GM21529 (cell line): ENCODE measurements around the gene SH3BP5.

ENCODE experiments used
- ATAC-seq: cut with Tn5 transposase; IDR thresholded peaks from one replicate; pipeline ENCODE4 v1.9.1; 2021; ENCODE audit not compliant: unreplicated experiment

SH3BP5 gene

GRCh38 chr3:15347063-15347736 lies 14.8 kb upstream of the SH3BP5 start:
- no peak for ATAC-seq

DNA sequence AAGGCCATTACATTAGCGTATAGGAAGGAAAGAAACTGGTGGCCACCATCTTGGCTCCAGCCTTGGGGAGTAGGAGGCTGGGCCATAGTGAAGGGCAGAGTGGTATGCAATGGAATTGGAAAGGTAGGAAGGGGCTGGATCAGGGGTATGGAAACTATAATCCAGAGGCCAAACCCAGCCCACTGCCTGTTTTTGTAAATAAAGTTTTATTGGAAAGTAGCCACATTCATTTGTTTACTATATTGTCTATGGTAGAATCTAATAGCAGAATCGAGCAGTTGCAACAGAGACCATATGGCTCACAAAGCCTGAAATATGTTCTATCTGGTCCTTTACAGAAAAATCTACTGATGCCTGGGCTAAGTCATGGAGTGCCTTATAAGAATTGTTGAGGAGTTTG lies 14.1 kb upstream of the SH3BP5 start:
- no peak for ATAC-seq

DNA sequence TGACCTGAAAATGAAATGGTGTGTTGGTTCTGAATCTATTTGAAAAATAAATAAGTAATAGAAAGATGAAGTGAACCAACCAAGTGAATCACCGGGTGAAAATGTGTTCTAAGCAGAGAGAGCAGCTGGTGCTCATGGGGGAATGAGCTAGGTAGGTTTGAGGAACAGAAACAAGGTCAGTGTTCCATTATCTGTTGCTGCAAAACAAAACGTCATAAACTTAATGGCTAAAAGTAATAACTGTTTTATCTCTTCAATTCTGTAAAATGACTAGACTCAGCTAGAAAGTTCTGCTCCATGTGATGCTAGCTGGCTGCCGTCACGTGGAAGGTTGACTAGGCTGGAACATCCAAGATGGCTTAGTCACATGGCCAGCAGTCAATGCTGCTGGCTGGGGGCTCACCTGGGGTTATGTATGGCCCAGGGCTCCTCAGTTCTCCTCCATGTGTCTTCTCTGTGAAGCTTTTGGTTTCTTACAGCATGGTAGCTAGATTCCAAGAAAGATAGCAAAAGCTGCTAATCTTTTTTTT lies 13.3 kb upstream of the SH3BP5 start:
- ATAC-seq, result peak; percentile 93

DNA sequence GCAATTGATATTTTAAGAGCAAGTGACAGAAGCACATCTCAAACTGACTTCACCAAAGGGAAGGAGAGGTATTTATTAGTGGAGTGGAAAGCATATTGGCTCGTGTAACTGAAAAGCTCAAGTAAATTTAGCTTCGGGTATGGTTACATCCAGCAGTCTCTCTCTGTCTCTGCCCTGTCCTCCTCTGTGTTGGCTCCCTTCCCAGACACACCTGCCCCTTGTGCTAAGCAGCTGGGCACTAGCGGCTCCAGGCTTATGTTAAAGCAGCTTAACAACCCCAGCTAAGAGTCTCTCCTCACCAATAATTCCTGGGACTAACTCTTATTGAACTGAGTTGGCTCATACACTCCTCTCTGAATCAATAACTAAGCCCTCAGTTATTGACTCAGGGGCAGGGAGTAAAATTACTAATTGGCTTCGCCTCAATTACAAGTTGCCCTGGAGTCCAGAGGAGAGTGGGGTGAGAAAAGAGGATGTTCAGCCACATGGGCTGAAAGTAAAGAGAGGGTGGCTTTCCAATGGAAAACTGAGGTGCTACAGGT lies 12.8 kb upstream of the SH3BP5 start:
- ATAC-seq, result peak; percentile 27

DNA sequence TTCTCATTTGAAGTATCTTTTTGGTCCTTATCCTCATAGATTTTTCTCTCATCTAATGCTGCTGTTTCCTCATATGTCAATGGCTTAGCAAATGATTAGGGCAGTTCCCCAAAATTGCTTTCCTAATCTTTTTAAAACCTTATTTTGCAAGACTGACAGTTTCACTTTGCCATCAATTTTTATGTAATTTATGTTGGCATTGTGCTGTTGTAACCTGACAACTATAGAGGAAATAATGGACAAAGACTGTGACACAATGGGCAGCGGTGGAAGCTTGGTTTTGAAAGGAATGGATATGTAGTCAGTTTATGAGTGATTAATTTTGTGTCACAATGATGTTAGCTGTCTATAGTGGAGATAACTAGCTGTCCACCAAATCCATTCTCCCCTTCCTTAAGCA lies 10.6 kb upstream of the SH3BP5 start:
- no peak for ATAC-seq

DNA sequence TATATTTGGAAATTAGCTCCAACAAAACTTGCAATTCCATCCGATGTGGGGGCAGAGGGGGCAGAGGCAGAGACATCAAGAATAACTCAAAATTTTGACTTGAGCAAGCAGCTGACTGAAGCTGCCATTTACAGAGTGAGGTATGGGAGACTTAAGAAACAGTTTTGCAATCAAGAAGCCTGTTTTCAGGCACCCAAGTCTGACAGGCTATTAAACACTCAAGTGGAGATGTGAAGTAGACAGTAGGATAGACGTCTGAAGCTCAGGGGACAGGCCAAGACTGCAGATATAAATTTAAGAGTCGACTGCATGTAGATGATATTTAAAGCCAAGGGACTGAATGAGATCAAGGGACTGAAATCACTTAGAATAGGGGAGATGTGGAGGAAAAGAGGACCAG lies 9.9 kb upstream of the SH3BP5 start:
- ATAC-seq, result no peak

- ATAC-seq, result no peak
These were observed 8.8 kb upstream of the SH3BP5 start for GRCh38 chr3:15341030-15341726.

GRCh38 chr3:15339786-15340215 lies 7.4 kb upstream of the SH3BP5 start:
- ATAC-seq, result no peak

DNA sequence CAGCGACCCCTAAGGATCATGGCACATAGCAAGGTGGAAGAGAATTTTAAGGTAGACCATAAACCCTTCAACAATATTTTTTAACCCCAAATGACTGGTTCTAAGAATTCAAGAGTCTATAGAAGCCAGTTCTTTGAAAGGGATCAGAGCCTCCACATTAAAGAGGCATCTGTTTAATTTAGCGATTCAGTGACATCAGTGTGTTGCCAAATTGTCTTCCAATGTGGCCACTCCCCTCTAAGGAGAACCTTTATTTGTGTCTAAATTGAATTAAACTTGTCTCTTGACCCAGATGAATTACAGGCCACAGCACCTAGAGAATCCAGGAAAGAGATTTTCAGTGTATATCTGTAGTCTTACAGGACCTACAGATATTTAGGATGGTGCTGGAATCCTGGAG lies 6.6 kb upstream of the SH3BP5 start:
- no peak for ATAC-seq

DNA sequence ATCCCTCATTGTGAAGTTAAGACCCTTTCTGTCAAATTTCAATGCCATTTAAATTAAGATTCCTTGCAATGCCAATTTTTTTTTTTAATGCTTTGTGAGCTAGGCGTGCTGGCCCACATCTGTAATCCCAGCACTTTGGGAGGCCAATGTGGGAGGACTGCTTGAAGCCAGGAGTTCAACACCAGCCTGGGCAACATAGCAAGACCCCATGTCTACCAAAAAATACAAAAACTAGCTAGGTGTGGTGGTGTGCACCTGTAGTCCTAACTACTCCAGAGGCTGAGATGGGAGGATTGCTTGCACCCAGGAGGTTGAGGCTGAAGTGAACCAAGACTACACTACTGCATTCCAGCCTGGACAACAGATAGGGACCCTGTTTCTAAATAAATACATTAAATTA lies 5.6 kb upstream of the SH3BP5 start:
- ATAC-seq, result no peak

DNA sequence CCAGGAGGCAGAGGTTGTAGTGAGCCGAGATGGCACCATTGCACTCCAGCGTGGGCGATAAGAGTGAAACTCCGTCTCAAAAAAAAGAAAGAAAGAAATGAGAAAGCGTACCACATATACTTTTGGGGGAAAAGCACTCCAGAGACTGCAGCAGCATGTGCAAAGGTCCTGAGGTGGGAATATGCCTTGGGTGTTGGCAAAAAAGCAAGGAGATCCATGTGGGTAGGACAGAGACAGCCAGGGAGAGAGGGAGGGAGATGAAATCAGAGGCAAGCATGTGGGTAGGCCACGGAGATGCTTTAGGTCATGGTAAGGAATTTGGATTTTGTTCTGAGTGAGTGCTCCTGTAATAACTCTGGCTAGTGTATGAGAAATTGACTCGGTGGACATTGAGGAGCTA lies 3.7 kb upstream of the SH3BP5 start:
- no peak for ATAC-seq

GRCh38 chr3:15333956-15334263 lies 1.5 kb upstream of the SH3BP5 start:
- ATAC-seq, result no peak

DNA sequence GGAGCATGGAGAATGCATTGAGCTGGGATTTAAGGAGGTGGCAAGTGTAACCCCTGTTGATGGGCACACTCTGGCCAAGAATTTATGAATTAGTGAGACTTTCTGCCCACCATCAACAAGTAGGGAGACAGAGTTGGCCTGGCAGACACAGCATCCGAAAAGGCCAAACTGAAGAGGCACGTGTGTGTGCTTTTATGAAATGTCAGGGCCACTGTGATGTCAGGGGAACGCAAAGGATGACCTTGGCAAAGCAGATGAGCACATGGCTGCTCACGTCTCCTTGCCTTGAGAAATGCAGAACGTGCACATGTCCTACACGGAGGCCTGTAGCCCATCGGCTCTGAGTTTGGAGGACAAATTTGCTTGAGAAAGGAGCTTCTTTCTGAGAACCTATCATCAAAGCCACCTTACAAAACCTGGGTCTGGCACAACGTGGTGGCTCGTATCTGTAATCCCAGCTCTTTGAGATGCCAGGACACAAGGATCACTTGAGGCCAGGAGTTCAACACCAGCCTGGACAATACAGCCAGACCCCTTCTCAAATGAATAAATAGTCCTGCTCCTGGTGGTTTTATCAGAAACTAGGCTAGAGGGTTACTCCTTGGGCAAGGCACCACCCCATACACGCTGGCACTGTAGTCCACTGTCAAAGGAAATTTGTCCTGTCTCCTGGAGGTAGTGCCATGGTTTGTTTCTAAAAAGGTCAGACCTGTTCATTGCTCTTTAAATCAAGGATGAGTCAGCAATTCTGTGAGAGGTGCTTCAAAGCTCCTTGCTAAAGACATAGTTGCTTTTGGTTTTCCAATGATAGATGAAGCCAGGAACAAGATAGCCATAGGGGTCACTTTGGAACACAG lies 941 bp upstream of the SH3BP5 start:
- ATAC-seq, result no peak

DNA sequence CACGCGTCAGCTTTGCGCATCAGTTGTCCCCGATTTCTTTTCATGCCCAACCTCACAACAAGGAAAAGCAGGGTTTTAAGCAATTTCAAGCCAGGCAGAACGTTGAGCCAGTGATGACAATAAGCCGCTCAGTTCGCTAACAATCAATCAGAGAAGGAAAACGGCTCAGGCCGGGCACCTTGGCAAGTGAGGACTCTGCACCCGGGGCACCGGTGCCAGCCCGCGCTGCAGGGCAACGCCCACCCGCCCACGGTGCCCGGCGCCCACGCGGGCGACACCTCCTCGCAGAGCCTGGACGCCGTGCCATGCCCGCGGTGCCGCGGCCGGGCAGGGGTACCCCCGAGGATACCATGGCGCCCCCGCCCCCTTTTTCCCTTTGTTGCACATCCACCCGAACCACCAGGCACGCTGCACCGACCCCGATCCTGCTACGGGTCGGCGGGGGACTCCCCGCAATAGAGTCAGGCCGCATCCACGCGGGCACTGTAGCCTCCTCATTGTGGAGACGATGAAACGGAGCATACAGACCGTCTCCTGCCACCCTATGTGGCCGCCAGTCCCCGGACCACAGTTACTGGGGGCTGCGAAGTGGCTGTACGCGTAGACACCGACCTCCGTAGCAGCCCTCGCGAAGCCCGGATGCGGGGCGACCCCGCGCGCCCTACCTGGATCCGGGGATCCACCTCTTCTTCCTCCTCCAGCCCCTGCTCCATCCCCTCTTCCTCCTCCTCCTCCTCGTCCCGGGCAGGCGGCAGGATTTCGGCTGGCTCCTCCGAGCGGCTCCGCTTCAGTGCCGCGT lies 581 bp downstream of the SH3BP5 start:
- peak; percentile 31 for ATAC-seq

- no peak for ATAC-seq
These were observed 1.2 kb downstream of the SH3BP5 start for GRCh38 chr3:15331072-15331605.

- no peak for ATAC-seq
These were observed 2.3 kb downstream of the SH3BP5 start for GRCh38 chr3:15330031-15330596.

DNA sequence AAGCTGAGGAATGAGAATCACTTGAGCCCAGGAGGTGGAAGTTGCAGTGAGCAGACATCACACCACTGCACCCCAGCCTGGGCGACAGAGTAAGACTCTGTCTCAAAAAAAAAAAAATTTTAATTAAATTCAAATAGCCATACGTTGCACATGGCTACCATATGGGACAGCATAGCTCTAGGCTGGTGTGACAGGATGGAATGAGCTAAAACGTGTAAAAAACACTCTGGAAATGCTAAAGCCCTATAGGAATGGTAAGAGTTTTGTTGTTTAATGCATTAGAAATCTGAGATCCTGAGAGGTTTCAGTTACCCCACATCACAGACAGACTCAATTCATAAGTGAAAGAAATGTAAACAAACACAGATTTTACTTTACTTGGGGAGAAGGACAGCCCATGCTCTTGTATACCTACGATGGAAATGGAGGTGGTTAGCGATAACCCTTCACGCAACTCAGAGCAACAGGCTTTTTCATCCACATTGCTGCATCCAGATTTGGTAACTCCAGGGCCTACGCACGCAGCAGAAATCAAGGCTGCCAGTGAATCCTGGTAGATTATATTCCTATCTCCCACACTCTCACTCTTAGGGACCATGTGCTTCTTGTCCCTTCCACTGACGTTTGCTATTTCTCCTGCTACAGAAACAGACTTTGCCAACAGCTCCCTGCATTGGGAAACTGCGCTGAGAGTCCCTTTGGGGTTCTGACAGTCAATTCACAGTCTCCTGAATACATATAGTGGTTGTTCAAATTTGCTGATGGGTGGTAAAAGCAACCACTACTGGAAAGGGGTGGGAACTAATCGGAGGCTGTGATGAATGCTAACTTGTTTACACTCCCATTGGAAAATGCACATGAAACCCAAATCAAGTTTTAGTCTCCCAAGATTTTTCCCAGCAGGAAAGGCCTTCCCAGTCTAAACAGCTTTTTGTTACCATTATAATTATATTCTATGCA lies 3.1 kb downstream of the SH3BP5 start:
- ATAC-seq, result no peak

DNA sequence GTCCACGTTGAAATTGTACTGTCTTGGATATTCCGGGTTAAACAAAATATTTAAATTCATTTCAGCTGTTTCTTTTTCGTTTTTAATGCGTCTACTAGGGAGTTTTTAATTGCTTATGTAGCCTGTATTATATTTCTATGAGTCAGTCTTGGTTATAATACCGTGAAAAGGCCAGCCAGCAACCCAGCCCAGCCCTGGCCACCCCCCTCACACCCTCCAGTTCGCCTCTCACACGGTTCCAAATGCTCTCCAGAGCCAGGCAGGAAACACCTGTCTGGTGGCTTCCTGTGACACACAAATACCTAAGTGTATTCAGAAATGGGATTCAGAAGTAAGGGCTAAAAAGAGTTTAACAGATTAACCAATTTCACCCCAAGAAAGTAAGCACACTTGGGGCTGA lies 4.4 kb downstream of the SH3BP5 start:
- ATAC-seq, result peak; percentile 46

DNA sequence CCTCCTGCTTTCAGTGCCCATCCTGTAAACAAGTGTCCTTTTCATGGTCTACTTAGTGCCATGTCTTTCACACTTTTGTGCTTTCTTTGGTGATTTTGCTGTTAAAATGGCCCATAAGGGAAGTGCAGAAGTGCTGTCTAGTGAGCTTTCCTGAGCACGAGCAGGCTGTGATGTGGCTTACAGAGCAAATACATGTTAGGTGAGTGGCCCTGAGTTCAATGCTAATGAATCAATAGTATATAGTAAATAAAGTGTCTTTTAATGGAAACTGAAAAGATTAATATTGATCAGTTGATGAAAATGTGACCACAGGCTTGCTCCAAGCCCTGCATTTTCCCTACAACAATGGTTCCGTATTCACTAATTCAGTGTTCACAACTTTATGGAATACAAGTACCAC lies 5.7 kb downstream of the SH3BP5 start:
- ATAC-seq, result no peak
